LoVo (cell line): ENCODE measurements around the gene PBX4.
A peak's percentile ranks its signal among the peaks of the same experiment; 100 is the strongest.

Source experiments
- DNase-seq: peaks from one replicate; pipeline ENCODE4 v3.0.0-alpha.2; 2016; ENCODE audit warnings: low spot score

PBX4 gene

GRCh38 chr19:19554074-19555023 is 64.1 kb downstream of the PBX4 start:
- peak; percentile 44 for DNase-seq

GRCh38 chr19:19553670-19554069 is 64.8 kb downstream of the PBX4 start:
- no peak for DNase-seq

GRCh38 chr19:19552798-19553197 is 65.7 kb downstream of the PBX4 start:
- peak; percentile 25 for DNase-seq

DNA sequence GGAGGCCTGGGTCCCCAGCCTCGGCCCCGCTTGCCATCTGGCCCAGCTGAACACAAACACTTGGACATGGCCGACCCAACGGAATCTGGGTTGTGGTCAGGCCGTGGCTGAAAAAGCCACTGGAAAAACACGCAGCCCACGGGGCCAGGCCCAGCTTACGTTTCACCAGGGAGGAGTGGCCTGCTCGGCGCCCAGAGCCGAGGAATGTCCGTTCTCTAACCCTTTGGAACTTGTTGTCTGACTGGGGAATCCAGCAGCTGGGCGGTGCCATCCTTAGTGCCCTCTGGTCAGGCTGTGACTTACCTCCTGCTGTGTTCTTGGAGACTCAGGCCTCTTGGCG is 66.7 kb downstream of the PBX4 start:
- DNase-seq, result no peak

DNA sequence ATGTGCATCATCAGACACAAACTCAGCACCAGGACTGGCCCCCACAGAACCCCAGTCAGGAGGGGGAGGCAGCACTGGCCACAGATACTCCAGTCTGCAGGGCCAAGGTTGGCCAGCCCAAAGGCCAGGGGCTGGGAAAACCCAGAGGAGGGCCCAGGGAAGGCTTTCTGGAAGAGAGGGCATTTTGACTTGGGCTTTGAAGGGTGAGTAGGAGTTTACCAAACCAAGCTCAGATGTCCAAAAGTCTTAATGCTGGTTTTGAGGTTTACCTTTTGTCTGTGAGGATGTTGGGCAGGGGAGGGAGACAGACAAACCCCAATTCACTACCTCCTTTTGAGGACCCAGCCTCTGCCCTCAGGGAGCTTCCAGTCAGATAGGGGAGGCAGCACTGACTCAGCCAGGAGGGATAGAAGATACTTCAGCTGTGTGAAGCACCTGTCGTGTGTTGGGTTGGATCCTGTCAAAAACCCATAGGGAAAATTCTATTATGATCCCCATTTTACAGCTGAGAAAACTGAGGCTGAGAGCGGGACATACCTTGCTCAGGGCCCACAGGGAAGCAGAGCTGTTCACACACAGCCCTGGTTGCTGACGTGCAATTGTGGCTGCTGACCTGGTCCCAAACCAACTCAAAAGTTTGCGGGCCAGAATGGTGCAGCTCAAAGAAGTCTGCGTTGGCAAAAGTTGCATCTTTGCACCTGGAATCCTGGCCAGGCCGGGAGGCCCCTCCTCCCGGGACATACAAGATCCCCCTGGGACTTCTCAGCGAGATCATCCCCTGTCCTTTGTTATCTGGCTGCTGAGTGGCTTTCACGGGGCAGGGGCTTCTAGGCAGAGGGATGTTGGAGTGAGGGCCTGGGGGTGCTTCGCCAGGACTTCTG is 67.3 kb downstream of the PBX4 start:
- no peak for DNase-seq

GRCh38 chr19:19550485-19550929 is 68.0 kb downstream of the PBX4 start:
- no peak for DNase-seq

- no peak for DNase-seq
These were observed 68.6 kb downstream of the PBX4 start for GRCh38 chr19:19549804-19550464.

GRCh38 chr19:19548915-19549759 is 69.3 kb downstream of the PBX4 start:
- DNase-seq, result no peak

GRCh38 chr19:19547674-19548336 is 70.7 kb downstream of the PBX4 start:
- no peak for DNase-seq

DNA sequence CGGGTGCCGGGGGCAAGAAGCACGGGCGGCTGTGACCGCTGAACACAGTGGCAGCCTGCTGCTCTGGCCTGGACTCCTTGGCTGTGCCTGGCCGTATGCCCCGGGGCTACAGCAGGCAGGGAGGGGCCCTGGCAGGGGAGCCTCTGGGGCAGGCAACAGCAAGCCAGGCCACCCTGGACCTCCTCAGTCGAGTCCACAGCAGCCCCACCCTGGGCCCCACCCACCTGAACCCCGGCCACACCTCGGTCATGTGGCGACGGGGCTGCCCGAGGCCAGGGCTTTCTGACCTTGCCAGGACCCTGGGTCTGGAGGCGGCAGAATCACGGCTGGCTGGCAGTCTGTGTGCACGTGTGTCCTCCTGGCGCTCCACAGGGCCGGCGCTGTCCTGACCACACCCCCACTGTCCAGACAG is 71.7 kb downstream of the PBX4 start:
- no peak for DNase-seq

GRCh38 chr19:19545707-19546106 is 72.8 kb downstream of the PBX4 start:
- DNase-seq, result no peak

- no peak for DNase-seq
These were observed 73.4 kb downstream of the PBX4 start for GRCh38 chr19:19544954-19545591.

GRCh38 chr19:19544257-19544953 is 74.1 kb downstream of the PBX4 start:
- no peak for DNase-seq

DNA sequence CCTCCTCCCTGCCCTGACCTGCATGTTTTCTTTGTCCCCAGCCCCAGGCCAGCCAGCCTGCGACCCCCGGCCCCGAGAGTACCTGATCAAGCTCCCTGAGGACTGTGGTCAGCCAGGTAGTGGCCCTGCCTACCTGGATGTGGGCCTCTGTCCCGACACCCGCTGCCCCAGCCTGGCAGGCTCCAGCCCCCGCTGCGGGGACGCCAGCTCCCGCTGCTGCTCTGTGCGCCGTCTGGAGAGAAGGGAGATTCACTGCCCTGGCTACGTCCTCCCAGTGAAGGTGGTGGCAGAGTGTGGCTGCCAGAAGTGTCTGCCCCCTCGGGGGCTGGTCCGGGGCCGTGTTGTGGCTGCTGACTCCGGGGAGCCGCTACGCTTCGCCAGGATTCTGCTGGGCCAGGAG is 74.8 kb downstream of the PBX4 start:
- no peak for DNase-seq

- no peak for DNase-seq
These were observed 75.4 kb downstream of the PBX4 start for GRCh38 chr19:19543101-19543500.

- DNase-seq, result no peak
These were observed 76.0 kb downstream of the PBX4 start for GRCh38 chr19:19542507-19542906.

DNA sequence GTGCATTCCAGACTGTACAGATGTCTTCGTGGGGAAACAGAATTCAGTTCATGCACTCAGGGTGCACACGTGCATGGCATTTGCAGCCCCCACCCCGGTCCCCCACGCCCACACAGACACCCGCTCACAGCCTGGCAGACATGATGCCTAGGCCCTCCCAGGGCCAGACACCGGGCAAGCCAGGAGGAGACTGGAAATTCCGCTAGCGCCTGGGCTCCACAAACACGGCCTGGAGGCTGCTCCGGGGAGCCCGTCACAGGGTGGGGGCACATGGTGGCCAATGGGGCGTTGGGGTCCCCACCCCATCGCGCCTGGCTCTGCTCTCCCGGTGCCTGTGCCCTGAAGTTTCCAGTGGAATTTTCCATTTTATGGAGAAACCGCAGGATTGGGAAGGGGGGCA is 76.9 kb downstream of the PBX4 start:
- DNase-seq, result no peak

DNA sequence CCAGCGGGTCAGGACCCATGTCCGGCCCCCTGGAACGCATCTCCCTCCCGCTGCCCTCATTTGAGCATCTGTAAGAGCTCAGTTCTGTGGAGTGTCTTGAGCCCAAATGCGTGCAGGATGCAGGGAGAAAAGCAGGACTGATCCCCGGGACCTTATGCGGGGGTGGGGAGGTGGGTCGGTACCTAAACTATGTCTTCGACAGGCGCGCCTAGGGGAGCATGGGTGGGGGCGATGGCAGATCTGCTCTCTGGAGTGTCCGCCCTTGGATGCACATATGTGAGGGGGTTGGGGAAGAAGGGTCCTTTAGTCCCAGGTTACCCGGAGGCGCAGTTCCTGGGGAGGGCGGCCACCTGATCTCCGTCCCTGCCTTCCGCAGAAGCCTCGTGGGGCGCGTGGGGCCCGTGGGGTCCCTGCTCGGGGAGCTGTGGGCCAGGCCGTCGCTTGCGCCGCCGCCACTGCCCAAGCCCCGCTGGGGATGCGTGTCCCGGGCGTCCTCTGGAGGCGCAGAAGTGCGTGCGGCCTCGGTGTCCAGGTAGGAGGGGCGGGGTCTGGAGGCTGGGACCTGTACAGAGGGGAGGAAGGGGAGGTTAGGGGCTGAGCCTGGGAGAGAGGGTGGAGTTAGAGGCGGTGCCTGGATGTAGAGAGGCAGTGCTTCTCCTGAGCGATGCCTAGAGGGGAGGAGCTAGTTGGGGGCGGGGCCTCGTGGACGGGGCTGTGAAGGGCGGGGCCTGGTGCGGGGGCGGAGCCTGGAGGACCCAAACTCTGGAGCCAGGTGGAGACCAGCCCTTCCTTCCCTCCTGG is 77.6 kb downstream of the PBX4 start:
- peak; percentile 17 for DNase-seq
